GM12801 (cell line): ENCODE results near the gene OR2A2.

Experiments used
- CTCF ChIP-seq: IDR thresholded peaks from one replicate; pipeline ENCODE4 v1.5.1; 2011; ENCODE audit warnings: control low read depth; ENCODE audit not compliant: insufficient read length; ENCODE audit errors: extremely low read depth

Gene OR2A2

GRCh38 chr7:144109283-144109682, at the start of gene OR2A2:
OR2A2 (plus strand) TSS chr7:144109583; CDS start chr7:144109583, 0 bp downstream.
- TF ChIP-seq CTCF = no peak

DNA sequence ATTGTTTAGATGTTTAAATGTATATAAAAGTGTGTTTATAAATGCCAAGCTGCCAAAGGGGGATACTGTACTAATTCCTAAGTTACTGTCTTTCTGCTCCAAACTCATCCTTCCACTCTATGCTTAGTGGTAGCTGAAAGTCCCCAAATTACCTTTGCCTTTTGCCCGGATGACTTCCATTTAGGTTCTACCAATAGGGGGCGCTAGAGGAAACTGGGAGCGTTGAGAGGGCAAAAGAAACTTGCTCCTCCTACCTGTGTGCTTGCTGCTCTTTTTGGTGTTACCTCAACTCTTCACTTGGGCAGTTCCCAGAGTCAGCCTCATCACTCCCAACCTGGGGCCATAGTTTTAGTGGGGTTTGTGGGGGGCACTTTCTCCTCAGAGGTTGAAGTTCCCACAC, 45.7 kb upstream of the OR2A2 start:
- no peak for TF ChIP-seq CTCF

- no peak for TF ChIP-seq CTCF
Observed at GRCh38 chr7:144069511-144069910, 39.9 kb upstream of the OR2A2 start, which contains the start of gene OR2A25. OR2A25 (plus strand) TSS chr7:144069811; CDS start chr7:144074220, 4,409 bp downstream.

GRCh38 chr7:144069953-144070352, 39.4 kb upstream of the OR2A2 start:
- TF ChIP-seq CTCF = no peak

GRCh38 chr7:144074374-144074773, 35.0 kb upstream of the OR2A2 start:
- no peak for TF ChIP-seq CTCF

DNA sequence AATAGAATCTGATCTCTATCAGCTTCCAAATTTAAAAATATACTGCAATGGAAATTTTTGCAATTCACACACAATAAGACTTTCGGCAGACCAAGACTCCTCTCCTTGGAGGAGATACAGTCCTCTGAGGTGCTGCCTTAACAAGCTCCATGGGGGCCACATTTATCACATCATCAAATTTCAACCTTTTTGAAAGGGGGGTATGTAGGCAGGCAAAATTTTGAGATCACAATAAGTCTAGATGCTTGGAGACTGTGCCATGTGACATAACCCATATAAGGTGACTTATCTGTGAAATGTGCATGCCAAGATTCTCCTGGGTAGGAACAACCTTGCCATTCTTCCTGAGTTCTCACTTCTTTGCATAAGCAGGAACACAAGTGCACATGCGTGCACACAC, 23.4 kb upstream of the OR2A2 start, which contains the start of gene OR2A12:
Gene OR2A12, plus strand, starts transcription at position 301 of the 400 bp plus-strand sequence. CDS start 8,830 bp downstream, outside the sequence.
- TF ChIP-seq CTCF = no peak

DNA sequence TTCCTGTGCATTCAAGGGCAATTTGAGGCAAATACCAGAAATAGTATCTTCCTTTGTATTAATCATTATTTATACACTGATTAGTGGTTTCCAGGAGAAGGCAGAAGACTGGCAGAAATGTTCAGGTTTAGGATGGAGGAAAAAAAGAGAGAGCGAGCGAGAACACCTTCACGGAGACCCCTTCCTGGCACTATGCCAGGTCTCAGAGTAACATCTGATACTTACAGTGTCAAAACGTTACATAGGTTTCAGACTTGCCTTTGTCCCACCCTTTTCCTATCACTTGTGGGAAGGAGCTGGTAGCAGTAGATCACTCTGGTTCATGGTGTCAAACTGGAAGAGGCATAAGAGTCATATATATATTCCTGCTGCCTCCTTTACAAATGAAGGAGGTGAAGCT, 22.7 kb upstream of the OR2A2 start:
- no peak for TF ChIP-seq CTCF

- TF ChIP-seq CTCF = no peak
Observed at GRCh38 chr7:144087230-144087629, 22.2 kb upstream of the OR2A2 start.
